PC-3 (cell line): Measurements from ENCODE around the gene MPG.

Source experiments
- EZH2 ChIP-seq: fragments of 300-600 bp; sonication (generic); IDR thresholded peaks from one replicate; pipeline ENCODE4 v1.6.1; 2017; ENCODE audit warnings: antibody characterized with exemption, mild to moderate bottlenecking, low read length; ENCODE audit not compliant: unreplicated experiment
- TF ChIP-seq, protein P1 (sequence below): fragments of 300-600 bp; sonication (generic); conservative IDR thresholded peaks from 2 replicates; pipeline ENCODE4 v1.5.1; 2017; ENCODE audit warnings: antibody characterized with exemption, low read depth, mild to moderate bottlenecking, low read length

DNA sequence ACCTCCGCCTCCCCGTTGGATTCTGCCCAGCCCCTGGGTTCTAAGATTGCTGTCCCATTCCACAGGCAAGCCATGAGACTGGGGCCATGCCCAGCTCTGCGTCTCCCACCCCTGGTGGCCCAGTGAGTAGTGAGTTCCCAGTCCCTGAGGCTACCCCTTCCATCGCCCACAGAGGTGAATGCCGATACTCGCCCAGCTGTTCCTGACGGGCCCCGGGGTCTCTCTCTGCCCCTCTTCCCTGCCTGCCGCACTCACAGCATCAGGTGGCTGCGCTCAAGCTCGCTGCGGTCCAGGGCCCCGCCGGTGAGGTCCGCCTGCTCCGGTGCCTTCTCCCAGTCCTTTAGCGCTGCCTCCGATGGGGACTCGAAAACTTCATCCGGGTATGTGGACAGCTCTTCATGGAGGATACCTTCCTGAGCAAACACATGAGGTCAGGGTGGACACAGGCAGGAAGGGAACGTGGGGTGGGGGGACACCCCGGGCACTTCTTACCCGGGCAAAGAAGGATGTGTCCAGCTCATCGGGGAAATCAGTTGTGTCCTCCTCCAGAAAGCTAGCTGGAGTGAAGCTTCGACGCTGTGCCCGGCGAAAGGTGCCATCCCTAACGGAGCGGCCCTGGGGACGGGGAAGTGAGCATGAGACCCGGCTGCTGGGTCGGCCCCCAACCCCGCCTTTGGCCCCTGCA lies 15.6 kb upstream of the MPG start:
- TF ChIP-seq, protein P1, sequence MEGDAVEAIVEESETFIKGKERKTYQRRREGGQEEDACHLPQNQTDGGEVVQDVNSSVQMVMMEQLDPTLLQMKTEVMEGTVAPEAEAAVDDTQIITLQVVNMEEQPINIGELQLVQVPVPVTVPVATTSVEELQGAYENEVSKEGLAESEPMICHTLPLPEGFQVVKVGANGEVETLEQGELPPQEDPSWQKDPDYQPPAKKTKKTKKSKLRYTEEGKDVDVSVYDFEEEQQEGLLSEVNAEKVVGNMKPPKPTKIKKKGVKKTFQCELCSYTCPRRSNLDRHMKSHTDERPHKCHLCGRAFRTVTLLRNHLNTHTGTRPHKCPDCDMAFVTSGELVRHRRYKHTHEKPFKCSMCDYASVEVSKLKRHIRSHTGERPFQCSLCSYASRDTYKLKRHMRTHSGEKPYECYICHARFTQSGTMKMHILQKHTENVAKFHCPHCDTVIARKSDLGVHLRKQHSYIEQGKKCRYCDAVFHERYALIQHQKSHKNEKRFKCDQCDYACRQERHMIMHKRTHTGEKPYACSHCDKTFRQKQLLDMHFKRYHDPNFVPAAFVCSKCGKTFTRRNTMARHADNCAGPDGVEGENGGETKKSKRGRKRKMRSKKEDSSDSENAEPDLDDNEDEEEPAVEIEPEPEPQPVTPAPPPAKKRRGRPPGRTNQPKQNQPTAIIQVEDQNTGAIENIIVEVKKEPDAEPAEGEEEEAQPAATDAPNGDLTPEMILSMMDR = no peak
- no peak for TF ChIP-seq EZH2
